ENCODE data around the gene LSM2. TPM values are rescaled to one million over a fixed set of nuclear protein-coding genes. Genes with fewer than 3 reads are reported as not detected.
"Not testable (repeated sequence)": the region's sequence is repeated elsewhere in the genome, so short reads cannot be mapped to it uniquely, and the experiment has no call there.

LSM2 gene
- 150 TPM for polyA plus RNA-seq (2013, experiment 1 of 4)
- polyA plus RNA-seq (2013, experiment 2 of 4): 155 TPM
- 131 TPM for polyA plus RNA-seq (2013, experiment 3 of 4)
- 136 TPM for polyA plus RNA-seq (2013, experiment 4 of 4)

- Histone ChIP-seq H3K4me1 (ENCODE audit: control insufficient read depth, insufficient read depth, low read length) (peaks cover 4% of the 10 kb centered on the region), H3K9me3 (ENCODE audit: control insufficient read depth, low read length) (no peaks in the 10 kb centered on the region), H3K27ac (ENCODE audit: insufficient read depth, low read depth, low read length, poor library complexity, severe bottlenecking) (peak within 1 kb of the TSS; percentile 91), H3K27me3 (ENCODE audit: control insufficient read depth, insufficient read depth, low read length, poor library complexity, severe bottlenecking) (no peaks in the 10 kb centered on the region), H3K36me3 (ENCODE audit: control insufficient read depth, insufficient read depth, low read length) (peaks cover 11% of the 10 kb centered on the region), H3K4me3 (ENCODE audit: insufficient read depth, low read depth, low read length) (peak within 1 kb of the TSS; percentile 99)
- 0 to 1% methylated on average over 49 to 50 of the region's 51 CpGs for WGBS, 2 experiments
These were observed at the start of gene LSM2 for GRCh38 chr6:31806470-31807272. Gene LSM2 (minus strand): TSS chr6:31806966. CDS start chr6:31806757, 209 bp downstream.

- H3K9me3 ChIP-seq (ENCODE audit: control insufficient read depth, low read length); H3K27ac ChIP-seq (ENCODE audit: insufficient read depth, low read depth, low read length, poor library complexity, severe bottlenecking); H3K4me1 ChIP-seq (ENCODE audit: control insufficient read depth, insufficient read depth, low read length); H3K4me3 ChIP-seq (ENCODE audit: insufficient read depth, low read depth, low read length); H3K27me3 ChIP-seq (ENCODE audit: control insufficient read depth, insufficient read depth, low read length, poor library complexity, severe bottlenecking); H3K36me3 ChIP-seq (ENCODE audit: control insufficient read depth, insufficient read depth, low read length): not testable (repeated sequence)
- WGBS, 2 experiments: 92 to 93% methylated on average over 35 of the region's 35 CpGs
These were observed 45.4 kb upstream of the LSM2 start for GRCh38 chr6:31851980-31852718.

DNA sequence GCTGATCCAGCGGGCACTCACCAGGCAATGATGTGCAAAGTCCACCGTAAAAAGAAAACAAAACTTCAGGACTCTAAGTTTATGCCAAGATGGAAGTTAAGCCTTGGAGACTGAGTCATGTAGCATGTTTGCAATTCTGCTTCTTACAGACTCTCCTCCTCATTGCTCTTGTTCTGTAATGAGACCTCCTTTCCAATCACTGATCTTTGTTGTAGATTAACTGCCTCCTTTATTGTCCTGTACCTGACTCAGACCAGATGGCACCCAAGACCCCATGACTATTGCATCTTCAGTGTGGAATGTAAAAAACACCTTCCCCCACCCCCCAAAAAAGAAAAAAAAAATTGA, 44.7 kb upstream of the LSM2 start:
- H3K4me3 ChIP-seq (ENCODE audit: insufficient read depth, low read depth, low read length): no peak overlapping the region
- 92 to 94% methylated on average over 2 of the region's 2 CpGs for WGBS, 2 experiments
- no peak overlapping the region for H3K27ac ChIP-seq (ENCODE audit: insufficient read depth, low read depth, low read length, poor library complexity, severe bottlenecking)
- no peaks in the 10 kb centered on the region for H3K36me3 ChIP-seq (ENCODE audit: control insufficient read depth, insufficient read depth, low read length)
- H3K4me1 ChIP-seq (ENCODE audit: control insufficient read depth, insufficient read depth, low read length): no peaks in the 10 kb centered on the region
- H3K27me3 ChIP-seq (ENCODE audit: control insufficient read depth, insufficient read depth, low read length, poor library complexity, severe bottlenecking): no peaks in the 10 kb centered on the region
- H3K9me3 ChIP-seq (ENCODE audit: control insufficient read depth, low read length): no peaks in the 10 kb centered on the region

- WGBS, 2 experiments: 97% methylated on average over 2 of the region's 2 CpGs
- Histone ChIP-seq H3K4me3 (ENCODE audit: insufficient read depth, low read depth, low read length) (no peak overlapping the region), H3K4me1 (ENCODE audit: control insufficient read depth, insufficient read depth, low read length) (no peaks in the 10 kb centered on the region), H3K27me3 (ENCODE audit: control insufficient read depth, insufficient read depth, low read length, poor library complexity, severe bottlenecking) (no peaks in the 10 kb centered on the region), H3K36me3 (ENCODE audit: control insufficient read depth, insufficient read depth, low read length) (no peaks in the 10 kb centered on the region), H3K27ac (ENCODE audit: insufficient read depth, low read depth, low read length, poor library complexity, severe bottlenecking) (no peak overlapping the region), H3K9me3 (ENCODE audit: control insufficient read depth, low read length) (no peaks in the 10 kb centered on the region)
These were observed 44.2 kb upstream of the LSM2 start for GRCh38 chr6:31850765-31851484.

DNA sequence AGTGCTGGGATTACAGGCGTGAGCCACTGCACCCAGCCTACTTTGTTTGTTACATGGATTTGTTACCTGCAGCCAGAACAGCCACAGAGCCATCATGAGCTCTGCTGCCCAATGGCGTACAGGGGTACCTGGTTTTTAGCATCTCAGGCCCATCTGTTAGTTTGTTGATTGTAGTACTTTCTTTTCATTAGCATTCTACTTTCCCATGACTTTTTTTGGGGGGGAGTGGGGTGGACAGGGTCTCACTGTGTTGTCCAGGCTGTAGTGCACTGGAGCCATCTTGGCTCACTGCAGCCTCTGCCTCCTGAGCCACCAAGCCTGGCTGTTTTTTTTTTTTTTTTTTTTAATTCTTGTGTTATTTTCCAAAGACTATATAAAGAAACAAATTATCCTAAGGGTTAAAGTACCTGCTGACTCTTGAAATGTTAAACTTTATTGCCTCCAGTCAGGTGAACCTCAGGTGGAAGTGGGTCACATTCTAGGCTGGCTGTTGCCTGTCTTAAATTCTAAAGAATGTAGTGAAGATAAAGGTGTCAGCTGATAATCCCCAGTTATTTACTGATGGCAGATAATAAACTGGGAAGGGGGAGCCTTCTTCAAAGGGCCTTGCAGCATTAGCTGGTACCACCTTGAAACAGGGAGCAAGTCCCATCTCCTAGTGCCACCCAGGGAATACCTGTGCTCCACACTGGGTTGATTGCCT, 40.7 kb upstream of the LSM2 start:
- no peaks in the 10 kb centered on the region for H3K36me3 ChIP-seq (ENCODE audit: control insufficient read depth, insufficient read depth, low read length)
- no peaks in the 10 kb centered on the region for H3K4me1 ChIP-seq (ENCODE audit: control insufficient read depth, insufficient read depth, low read length)
- H3K4me3 ChIP-seq (ENCODE audit: insufficient read depth, low read depth, low read length): no peak overlapping the region
- H3K27me3 ChIP-seq (ENCODE audit: control insufficient read depth, insufficient read depth, low read length, poor library complexity, severe bottlenecking): no peaks in the 10 kb centered on the region
- no peak overlapping the region for H3K27ac ChIP-seq (ENCODE audit: insufficient read depth, low read depth, low read length, poor library complexity, severe bottlenecking)
- 93 to 97% methylated on average over 2 of the region's 2 CpGs for WGBS, 2 experiments
- no peaks in the 10 kb centered on the region for H3K9me3 ChIP-seq (ENCODE audit: control insufficient read depth, low read length)

DNA sequence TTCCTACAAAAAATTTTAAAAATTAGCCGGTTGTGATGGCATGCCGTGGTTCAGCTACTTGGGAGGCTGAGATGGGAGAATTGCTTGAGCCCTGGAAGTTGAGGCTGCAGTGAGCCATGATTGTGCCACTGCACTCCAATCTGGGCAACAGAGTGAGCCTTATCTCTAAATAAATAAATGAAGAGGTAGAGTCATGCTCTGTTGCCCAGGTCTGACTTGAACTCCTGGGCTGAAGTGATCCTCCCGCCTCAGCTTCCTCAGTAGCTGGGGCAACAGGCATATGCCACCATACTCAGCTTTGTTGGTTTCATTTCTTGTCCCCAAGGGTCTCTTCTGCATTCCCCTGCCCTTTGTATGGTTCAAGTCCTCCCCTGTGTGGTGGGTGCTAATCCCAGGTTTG, 37.7 kb upstream of the LSM2 start:
- Histone ChIP-seq H3K4me1 (ENCODE audit: control insufficient read depth, insufficient read depth, low read length) (no peaks in the 10 kb centered on the region), H3K36me3 (ENCODE audit: control insufficient read depth, insufficient read depth, low read length) (peaks cover 15% of the 10 kb centered on the region), H3K9me3 (ENCODE audit: control insufficient read depth, low read length) (no peaks in the 10 kb centered on the region), H3K27me3 (ENCODE audit: control insufficient read depth, insufficient read depth, low read length, poor library complexity, severe bottlenecking) (no peaks in the 10 kb centered on the region), H3K27ac (ENCODE audit: insufficient read depth, low read depth, low read length, poor library complexity, severe bottlenecking) (no peak overlapping the region), H3K4me3 (ENCODE audit: insufficient read depth, low read depth, low read length) (no peak overlapping the region)
- 93 to 95% methylated on average over 3 of the region's 3 CpGs for WGBS, 2 experiments

- Histone ChIP-seq H3K27ac (ENCODE audit: insufficient read depth, low read depth, low read length, poor library complexity, severe bottlenecking) (no peak overlapping the region), H3K4me3 (ENCODE audit: insufficient read depth, low read depth, low read length) (no peak overlapping the region), H3K9me3 (ENCODE audit: control insufficient read depth, low read length) (no peaks in the 10 kb centered on the region), H3K36me3 (ENCODE audit: control insufficient read depth, insufficient read depth, low read length) (peaks cover 38% of the 10 kb centered on the region), H3K27me3 (ENCODE audit: control insufficient read depth, insufficient read depth, low read length, poor library complexity, severe bottlenecking) (no peaks in the 10 kb centered on the region), H3K4me1 (ENCODE audit: control insufficient read depth, insufficient read depth, low read length) (peaks cover 9% of the 10 kb centered on the region)
- 92 to 97% methylated on average over 9 of the region's 9 CpGs for WGBS, 2 experiments
These were observed 35.3 kb upstream of the LSM2 start for GRCh38 chr6:31842053-31842452.

DNA sequence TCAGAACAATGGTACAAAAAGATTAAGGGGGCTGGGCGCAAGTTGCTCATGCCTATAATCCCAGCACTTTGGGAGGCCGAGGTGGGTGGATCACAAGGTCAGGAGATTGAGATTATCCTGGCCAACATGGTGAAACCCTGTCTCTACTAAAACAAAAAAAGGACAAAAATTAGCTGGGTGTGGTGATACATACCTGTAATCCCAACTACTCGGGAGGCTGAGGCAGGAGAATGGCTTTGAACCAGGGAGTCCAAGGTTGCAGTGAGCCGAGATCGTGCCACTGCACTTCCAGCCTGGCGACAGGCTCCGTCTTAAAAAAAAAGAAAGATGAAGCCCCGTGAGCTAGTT, 33.0 kb upstream of the LSM2 start:
- peaks cover 19% of the 10 kb centered on the region for H3K4me1 ChIP-seq (ENCODE audit: control insufficient read depth, insufficient read depth, low read length)
- not testable (repeated sequence) for H3K9me3 ChIP-seq (ENCODE audit: control insufficient read depth, low read length); H3K27ac ChIP-seq (ENCODE audit: insufficient read depth, low read depth, low read length, poor library complexity, severe bottlenecking); H3K27me3 ChIP-seq (ENCODE audit: control insufficient read depth, insufficient read depth, low read length, poor library complexity, severe bottlenecking); H3K4me3 ChIP-seq (ENCODE audit: insufficient read depth, low read depth, low read length)
- peaks cover 43% of the 10 kb centered on the region for H3K36me3 ChIP-seq (ENCODE audit: control insufficient read depth, insufficient read depth, low read length)
- 94 to 96% methylated on average over 8 of the region's 8 CpGs for WGBS, 2 experiments

- peaks cover 43% of the 10 kb centered on the region for H3K36me3 ChIP-seq (ENCODE audit: control insufficient read depth, insufficient read depth, low read length)
- peaks cover 19% of the 10 kb centered on the region for H3K4me1 ChIP-seq (ENCODE audit: control insufficient read depth, insufficient read depth, low read length)
- H3K27me3 ChIP-seq (ENCODE audit: control insufficient read depth, insufficient read depth, low read length, poor library complexity, severe bottlenecking): no peaks in the 10 kb centered on the region
- H3K4me3 ChIP-seq (ENCODE audit: insufficient read depth, low read depth, low read length): no peak overlapping the region
- 94 to 96% methylated on average over 3 of the region's 3 CpGs for WGBS, 2 experiments
- no peaks in the 10 kb centered on the region for H3K9me3 ChIP-seq (ENCODE audit: control insufficient read depth, low read length)
- no peak overlapping the region for H3K27ac ChIP-seq (ENCODE audit: insufficient read depth, low read depth, low read length, poor library complexity, severe bottlenecking)
These were observed 32.2 kb upstream of the LSM2 start for GRCh38 chr6:31838968-31839367.

All from ectodermal cell (in vitro differentiated cells).